EH (cell line): Measurements from ENCODE around the gene QPCTL.

Source experiments
- DNase-seq: peaks from one replicate; pipeline ENCODE4 v3.0.0-alpha.2; 2015; ENCODE audit warnings: low read depth

QPCTL gene

GRCh38 chr19:45692187-45693105 is at the start of gene QPCTL:
Gene QPCTL (plus strand): TSS chr19:45692666. CDS start chr19:45692704, 38 bp downstream.
- peak; percentile 100 for DNase-seq

DNA sequence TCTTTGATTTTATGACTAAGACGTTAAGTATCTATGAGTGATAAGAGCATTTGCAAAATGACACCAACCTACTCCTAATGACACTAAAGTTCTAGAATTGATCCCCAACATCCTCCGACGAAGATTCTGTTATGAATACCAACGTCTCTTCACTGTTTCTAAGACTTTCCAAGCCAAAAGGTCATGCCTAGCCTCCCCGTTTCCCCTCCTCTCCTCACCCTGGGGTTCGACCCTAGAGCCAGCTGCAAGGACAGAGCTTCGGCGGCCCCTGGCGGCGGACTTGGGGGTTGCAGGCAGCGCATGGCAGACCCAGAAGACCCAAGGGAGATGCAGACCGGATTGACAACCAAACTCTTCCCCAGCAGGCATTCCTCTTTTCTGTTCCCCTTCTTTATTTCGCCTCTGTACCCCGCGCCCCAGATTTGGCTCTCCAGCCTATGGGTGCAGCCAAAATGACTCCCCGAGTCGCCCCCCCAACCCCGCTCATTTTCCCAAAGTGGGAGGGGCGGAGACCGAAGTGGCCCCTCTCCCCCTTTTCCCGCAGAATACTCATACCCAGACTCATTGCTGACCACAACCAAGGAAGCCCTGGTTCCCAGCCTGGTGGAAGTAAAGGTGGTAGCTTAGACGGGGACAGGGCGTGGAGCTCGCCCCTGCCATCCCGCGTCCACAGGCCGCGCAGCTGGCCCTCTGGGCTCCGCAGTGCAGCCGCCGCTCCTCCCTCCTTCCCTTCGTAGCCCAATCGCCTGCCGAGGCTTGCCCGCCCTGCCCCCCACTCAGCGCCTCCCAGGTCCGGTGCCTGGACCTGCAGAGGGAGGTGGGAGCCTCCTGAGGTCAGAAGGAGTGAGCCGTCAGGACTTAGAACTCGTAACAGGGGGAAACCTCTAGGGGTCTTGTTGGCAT is 49.2 kb upstream of the QPCTL start:
- peak; percentile 77 for DNase-seq

DNA sequence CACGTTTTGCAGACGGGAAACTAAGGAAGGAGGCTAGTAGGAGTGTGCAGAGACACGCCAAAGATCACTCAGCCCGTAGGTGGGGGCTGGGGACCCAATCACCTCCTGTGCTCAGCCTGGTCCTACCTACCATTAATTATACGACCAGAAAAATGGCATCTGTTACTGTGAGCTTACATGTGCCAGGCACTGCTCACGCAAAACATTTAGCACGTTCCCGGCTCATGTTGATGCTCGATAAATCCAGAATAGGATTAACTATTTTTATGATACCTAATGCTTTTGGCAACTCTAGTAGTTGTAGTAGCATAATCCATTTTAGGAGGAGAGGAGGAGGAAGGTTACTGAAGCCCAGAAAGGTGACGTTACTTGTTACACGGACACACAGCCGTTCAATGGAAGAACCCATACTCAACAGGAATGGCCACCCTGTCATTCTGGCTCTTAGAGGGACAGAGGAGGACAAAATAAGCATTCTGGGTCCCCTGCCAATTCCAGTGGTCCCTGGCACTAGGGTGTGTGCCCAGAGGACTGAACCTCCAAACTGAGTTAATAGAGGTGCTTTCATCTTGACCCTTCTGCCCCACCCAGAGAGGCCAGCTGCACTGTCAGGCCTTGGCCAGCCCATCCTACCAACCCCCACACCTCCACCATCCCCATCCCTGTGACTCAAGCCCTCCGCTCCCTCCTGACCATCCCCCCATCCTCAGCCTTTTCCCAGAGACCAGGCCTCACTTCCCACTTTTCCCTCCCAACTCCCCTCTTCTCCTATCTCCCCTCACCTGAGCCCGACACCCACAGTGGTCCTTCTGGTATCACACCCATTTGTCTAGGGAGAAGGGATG is 48.3 kb upstream of the QPCTL start:
- DNase-seq = no peak

DNA sequence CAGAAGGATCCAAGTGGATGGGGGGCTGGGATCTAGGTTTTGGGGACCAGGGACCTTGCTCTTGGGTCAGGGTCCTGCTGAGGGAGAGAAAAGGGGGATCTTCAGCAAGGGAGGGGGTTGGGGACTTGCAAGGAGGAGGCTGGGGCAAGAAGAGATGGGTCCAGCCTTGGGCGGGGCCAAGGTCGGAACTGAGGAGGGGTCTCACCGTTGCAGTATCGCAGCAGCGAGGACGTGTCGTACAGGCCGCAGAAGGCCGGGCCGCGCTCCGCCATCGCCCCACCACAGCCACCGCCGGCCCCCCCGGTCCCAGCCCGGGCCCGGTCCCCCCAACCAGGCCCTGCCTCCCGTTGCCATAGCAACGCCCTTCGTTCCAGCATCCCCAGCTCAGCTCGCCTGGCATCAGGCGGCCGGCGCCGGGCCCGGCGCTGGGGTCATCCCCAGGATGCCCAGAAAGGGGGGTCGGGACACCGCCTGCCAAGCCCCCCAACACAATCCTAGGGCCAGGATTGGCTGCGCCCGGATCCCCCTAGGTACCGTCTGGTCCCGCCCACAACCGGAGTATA is 47.3 kb upstream of the QPCTL start:
- DNase-seq = no peak

DNA sequence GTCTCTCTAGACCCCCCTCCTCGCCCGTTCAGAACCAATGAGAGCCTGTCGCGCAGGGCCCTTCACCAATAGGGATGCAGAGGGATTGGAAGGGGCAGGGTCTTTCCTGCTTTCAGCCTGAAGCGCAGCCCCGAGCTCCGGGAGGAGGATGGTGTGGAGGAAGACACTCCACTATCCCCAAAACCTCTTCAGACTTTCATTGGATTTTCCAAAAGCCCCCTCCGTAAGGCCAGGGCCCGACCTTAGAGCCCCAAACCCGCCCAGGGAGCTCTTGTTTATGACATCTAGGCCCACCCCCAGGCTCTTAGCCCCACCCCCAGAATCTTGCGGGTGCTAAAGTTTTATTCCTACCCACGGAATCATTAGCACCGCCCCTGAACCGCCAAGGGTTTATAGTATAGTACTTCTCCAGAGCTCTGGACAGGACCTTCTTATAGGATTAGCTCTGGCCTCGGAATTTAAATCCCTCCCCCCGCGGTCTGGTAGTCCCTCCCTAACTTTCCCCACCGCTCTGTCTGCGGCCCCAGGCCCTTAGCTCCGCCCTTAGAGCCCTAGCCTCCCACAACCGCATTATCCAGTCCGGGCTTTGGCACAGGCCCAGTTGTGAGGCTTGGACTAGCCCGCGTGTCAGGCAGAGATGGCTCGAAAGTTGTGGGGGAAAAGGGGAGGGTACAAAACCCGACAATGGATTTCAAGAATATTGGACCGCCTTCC is 46.7 kb upstream of the QPCTL start:
- peak; percentile 93 for DNase-seq

- no peak for DNase-seq
Observed at GRCh38 chr19:45646345-45646698, 46.1 kb upstream of the QPCTL start.

DNA sequence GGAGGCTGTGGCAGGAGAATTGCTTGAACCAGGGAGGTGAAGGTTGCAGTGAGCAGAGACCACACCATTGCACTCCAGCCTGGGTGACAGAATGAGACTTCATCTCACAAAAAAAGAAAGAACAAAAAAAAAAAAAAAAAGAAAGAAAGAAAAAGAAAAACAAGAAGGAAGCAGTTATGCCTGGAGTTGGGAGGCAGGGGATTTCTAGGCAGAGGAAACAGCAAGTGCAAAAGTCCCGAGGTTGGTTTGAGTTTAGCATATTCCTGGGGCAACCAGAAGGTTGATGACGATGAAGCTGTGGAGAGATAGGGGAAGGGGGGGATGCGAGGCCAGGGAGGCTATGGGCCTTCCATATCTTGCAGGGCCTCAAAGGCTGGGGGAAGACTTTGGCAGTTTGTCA is 41.7 kb upstream of the QPCTL start:
- DNase-seq = no peak

- DNase-seq = no peak
Observed at GRCh38 chr19:45653634-45654033, 38.8 kb upstream of the QPCTL start.

GRCh38 chr19:45655073-45655472 is 37.4 kb upstream of the QPCTL start:
- no peak for DNase-seq

- no peak for DNase-seq
Observed at GRCh38 chr19:45657520-45658167, 34.8 kb upstream of the QPCTL start.

GRCh38 chr19:45659096-45659729 is 33.3 kb upstream of the QPCTL start:
- DNase-seq = no peak

DNA sequence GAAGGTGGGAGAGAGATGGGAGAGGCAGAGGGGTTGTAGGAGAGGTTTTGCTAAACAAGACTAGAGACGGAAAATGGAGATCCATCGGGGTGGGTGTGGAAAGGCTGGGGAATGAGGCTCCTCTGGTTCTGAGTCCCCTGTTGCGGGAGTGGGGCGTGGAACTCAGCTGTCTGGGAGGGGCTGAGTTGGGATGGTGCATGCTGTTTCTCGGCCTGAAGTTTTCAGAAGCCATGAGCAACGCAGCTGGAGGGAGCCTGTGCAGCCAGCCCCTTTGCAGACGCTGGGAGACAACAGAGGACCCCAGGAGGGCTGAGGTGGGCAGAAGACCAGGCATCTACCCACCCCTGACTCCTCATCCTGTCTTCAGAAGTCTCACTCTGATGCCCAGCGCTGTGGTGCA is 31.8 kb upstream of the QPCTL start:
- DNase-seq = no peak

DNA sequence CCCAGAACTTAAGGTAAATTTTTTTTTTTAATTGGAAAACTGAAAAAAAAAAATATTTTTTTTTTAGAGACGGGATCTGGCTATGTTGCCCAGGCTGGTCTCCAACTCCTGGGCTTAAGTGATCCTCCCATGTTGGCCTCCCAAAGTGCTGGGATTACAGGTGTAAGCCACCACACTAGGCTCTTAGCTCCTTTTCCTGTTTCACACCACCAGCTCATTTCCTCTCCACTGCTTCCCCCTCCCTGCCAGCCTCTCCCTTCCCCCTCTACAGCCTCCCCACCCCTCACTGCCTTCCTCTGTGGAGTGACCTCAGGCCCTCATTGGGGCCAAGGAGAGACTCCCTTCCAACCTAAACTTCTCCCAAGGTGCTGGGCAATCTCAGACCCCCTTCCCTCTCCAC is 28.7 kb upstream of the QPCTL start:
- no peak for DNase-seq

- no peak for DNase-seq
Observed at GRCh38 chr19:45664575-45664974, 27.9 kb upstream of the QPCTL start.

GRCh38 chr19:45667620-45668341 is 24.7 kb upstream of the QPCTL start, which contains the start of gene GIPR:
Gene GIPR (plus strand): TSS chr19:45668221. CDS start chr19:45669521, 1,300 bp downstream.
- DNase-seq = peak; percentile 65

GRCh38 chr19:45668342-45668871 is 24.1 kb upstream of the QPCTL start:
- no peak for DNase-seq

GRCh38 chr19:45670670-45671453 is 21.6 kb upstream of the QPCTL start:
- peak; percentile 88 for DNase-seq

DNA sequence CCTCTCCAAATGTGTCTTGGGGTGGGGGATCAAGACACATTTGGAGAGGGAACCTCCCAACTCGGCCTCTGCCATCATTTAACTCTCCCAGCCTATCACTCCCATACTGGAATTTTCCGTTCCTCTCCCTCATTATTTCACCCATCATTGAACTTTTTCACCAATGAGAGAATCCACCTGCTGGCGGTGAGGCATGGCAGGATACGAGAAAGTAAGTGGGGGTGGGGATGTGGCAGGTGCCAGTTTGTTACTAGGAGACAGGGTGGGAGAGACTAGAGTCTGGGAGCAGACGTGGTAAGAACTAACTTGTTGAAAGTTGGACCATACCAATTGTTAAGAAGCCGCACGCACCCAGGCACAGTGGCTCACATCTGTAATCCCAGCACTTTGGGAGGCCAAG is 17.5 kb upstream of the QPCTL start:
- no peak for DNase-seq
